ENCODE data around the gene ACER2. TPM values are rescaled to one million over a fixed set of nuclear protein-coding genes. Genes with fewer than 3 reads are reported as not detected.

Gene ACER2
- total and polyA plus RNA-seq, 2 of the 8 experiments (the other 6 are each of a cell fraction or from before 2014, with no cell fraction given), result 7.4 to 8.8 TPM

DNA sequence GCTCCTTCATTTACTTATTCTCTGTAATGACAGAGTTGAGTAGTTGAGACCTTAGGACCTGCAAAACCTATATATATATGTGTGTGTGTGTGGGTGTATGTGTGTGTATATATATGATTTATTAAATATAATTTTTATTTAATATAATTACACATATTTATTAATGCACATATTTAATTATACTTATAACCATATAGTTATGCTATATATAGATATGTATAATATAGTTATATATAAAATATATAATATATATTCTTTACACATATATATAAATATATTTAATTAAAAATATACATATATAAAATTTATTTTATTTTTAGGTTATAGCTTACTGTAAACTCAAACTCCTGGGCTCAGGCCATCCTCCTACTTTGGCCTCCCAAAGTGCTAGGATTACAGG, 23.7 kb downstream of the ACER2 start:
- POLR2A ChIA-PET (ENCODE audit: partially characterized antibody), result no interaction called here
- Histone ChIP-seq H3K4me2 (ENCODE audit: insufficient read depth in 1 of 2, low read depth in 2 of 2, low read length in 2 of 2) (no peak overlapping the region), H3K4ac (replicated peaks; ENCODE audit: insufficient read length, low read depth, low read length) (no peak overlapping the region), H2BK120ac (replicated peaks; ENCODE audit: low read depth, low read length) (no peak overlapping the region), H2BK15ac (ENCODE audit: low read length) (no peak overlapping the region), H4K20me1 (replicated peaks in 1 of 2; ENCODE audit: control insufficient read depth in 1 of 2, insufficient read depth in 2 of 2, low read length in 2 of 2) (no peaks in the 10 kb centered on the region), H3K4me1 (replicated peaks in 1 of 4; ENCODE audit: control insufficient read depth in 3 of 4, insufficient read depth in 4 of 4, low read length in 3 of 4) (no peaks in the 10 kb centered on the region), H3K4me3 (ENCODE audit: extremely low read depth in 1 of 4, insufficient read depth in 2 of 4, low read depth in 3 of 4, low read length in 4 of 4) (no peak overlapping the region), H3K9ac (replicated peaks in 1 of 4; ENCODE audit: extremely low read depth in 1 of 4, low read depth in 3 of 4, low read length in 3 of 4) (no peak overlapping the region), H3K79me1 (ENCODE audit: low read depth, low read length) (no peaks in the 10 kb centered on the region; the same call in 1 of the 2 replicates), H2AFZ (ENCODE audit: low read length) (no peak overlapping the region), H4K8ac (ENCODE audit: extremely low read depth, insufficient read depth, low read length) (no peak overlapping the region), H2BK5ac (ENCODE audit: low read depth, low read length) (no peak overlapping the region), H3K79me2 (ENCODE audit: control insufficient read depth in 1 of 2, insufficient read depth in 2 of 2, low read length in 2 of 2) (no peaks in the 10 kb centered on the region), H4K91ac (replicated peaks; ENCODE audit: insufficient read length, low read length) (no peak overlapping the region), H4K5ac (ENCODE audit: insufficient read length, low read depth, low read length) (no peak overlapping the region), H3K23me2 (ENCODE audit: low read depth, low read length) (no peaks in the 10 kb centered on the region), H3K27ac (ENCODE audit: low read depth, low read length) (no peak overlapping the region), H3K18ac (ENCODE audit: extremely low read depth, low read length) (no peak overlapping the region), H3K56ac (replicated peaks; ENCODE audit: insufficient read length, low read depth, low read length) (no peak overlapping the region), H3K14ac (ENCODE audit: insufficient read length) (no peak overlapping the region), H2BK12ac (ENCODE audit: low read depth, low read length) (no peak overlapping the region), H3K23ac (ENCODE audit: insufficient read length) (no peak overlapping the region), H3K9me3 (ENCODE audit: insufficient read depth in 2 of 2, low read depth in 1 of 2, low read length in 1 of 2) (peaks cover 5 to 10% of the 10 kb centered on the region in 2 experiments; a peak in 2 of 4 replicates), H2BK20ac (ENCODE audit: low read length) (no peak overlapping the region), H3K36me3 (ENCODE audit: control insufficient read depth in 2 of 4, insufficient read depth in 4 of 4, low read length in 3 of 4) (peaks cover 3 to 22% (median 10%) of the 10 kb centered on the region in 4 experiments; a peak in 6 of 8 replicates), H2AK5ac (ENCODE audit: low read depth, low read length) (no peak overlapping the region), H3K27me3 (replicated peaks in 1 of 4; ENCODE audit: control insufficient read depth in 3 of 4, extremely low read depth in 1 of 4, insufficient read depth in 3 of 4, low read length in 3 of 4) (no peaks in the 10 kb centered on the region)
- CTCF ChIA-PET (ENCODE audit: partially characterized antibody), result no interaction called here
- no peak for FAIRE-seq
- DNase-seq (ENCODE audit: low read depth in 1 of 2, low spot score in 2 of 2), result no peak
- TF ChIP-seq TCF12 (IDR thresholded peaks at IDR 0.05; ENCODE audit: low read depth, low read length), result no peak
- no peak for TF ChIP-seq GTF2F1 (IDR thresholded peaks at IDR 0.05; ENCODE audit: borderline replicate concordance, low read depth, low read length)
- no peak for TF ChIP-seq TAF1 (IDR thresholded peaks at IDR 0.05; ENCODE audit: low read depth, low read length)
- no peak for TF ChIP-seq CEBPB (IDR thresholded peaks at IDR 0.05; ENCODE audit: low read depth, low read length)
- TF ChIP-seq SIRT6 (IDR thresholded peaks at IDR 0.05; ENCODE audit: low read length), result no peak
- no peak for TF ChIP-seq PHF8 (conservative IDR thresholded peaks at IDR 0.05; ENCODE audit: low read depth, low read length)
- no peak for TF ChIP-seq SIN3A (conservative IDR thresholded peaks at IDR 0.05 in 1 of 2, IDR thresholded peaks at IDR 0.05 in 1 of 2; ENCODE audit: low read depth in 1 of 2, low read length in 2 of 2)
- TF ChIP-seq CHD1 (IDR thresholded peaks at IDR 0.05; ENCODE audit: low read depth, low read length), result no peak
- TF ChIP-seq SP2 (IDR thresholded peaks at IDR 0.05; ENCODE audit: low read length), result no peak
- TF ChIP-seq JUND (IDR thresholded peaks at IDR 0.05; ENCODE audit: low read length), result no peak
- no peak for TF ChIP-seq KDM4A (IDR thresholded peaks at IDR 0.05; ENCODE audit: low read depth, low read length, severe bottlenecking)
- no peak for TF ChIP-seq CREB1 (IDR thresholded peaks at IDR 0.05)
- no peak for TF ChIP-seq BCL11A (IDR thresholded peaks at IDR 0.05; ENCODE audit: low read depth in 2 of 2, low read length in 2 of 2)
- no peak for TF ChIP-seq E2F6 (IDR thresholded peaks at IDR 0.05)
- TF ChIP-seq POLR2A (IDR thresholded peaks at IDR 0.05; ENCODE audit: control extremely low read depth in 1 of 2, low read depth in 2 of 2, low read length in 2 of 2), result no peak
- TF ChIP-seq EGR1 (IDR thresholded peaks at IDR 0.05; ENCODE audit: borderline replicate concordance, low read depth, low read length), result no peak

Data from H1 (cell line).